Naive thymus-derived CD8-positive, alpha-beta T cell (primary cell): ENCODE results near the gene MYO19. TPM values are rescaled to one million over a fixed set of nuclear protein-coding genes. Genes with fewer than 3 reads are reported as not detected.

ENCODE experiments used
- ATAC-seq, 2 donors: fragments of 150-1000 bp; cut with Tn5 transposase in 1 of 2; sonication (Bioruptor Pico), chemical (Tn5 transposase) in 1 of 2; 1 replicate in 1 of 2; 2 replicates in 1 of 2; pipeline ENCODE4 v1.10.0; 2021; ENCODE audit warnings: mild to moderate bottlenecking in 2 of 2, moderate library complexity in 2 of 2
- POLR2A ChIA-PET: fragments of 350-600 bp; sonication (Branson Sonifier 250); formaldehyde crosslinking; loops from one replicate; lab custom pipeline; 2021; ENCODE audit warnings: antibody characterized with exemption; lab: Charles Lee
- DNase-seq, 10 donors: peaks; one replicate each; pipeline versions ENCODE4 v3.0.0 to v3.0.0-alpha.2; 2020 to 2022
- H3K27ac Mint-ChIP-seq, 10 donors: one replicate each; pipeline ENCODE4 v1.8.0; 2020 to 2022; ENCODE audit warnings: mild to moderate bottlenecking in 10 of 10, mixed read lengths in 10 of 10, moderate library complexity in 4 of 10, inconsistent platforms in 1 of 10
- H3K27me3 Mint-ChIP-seq, 5 donors: one replicate each; pipeline ENCODE4 v1.8.0; 2021 to 2022; ENCODE audit warnings: mixed read lengths in 5 of 5
- H3K36me3 Mint-ChIP-seq, 3 donors: one replicate each; pipeline ENCODE4 v1.8.0; 2020 to 2022; ENCODE audit warnings: mixed read lengths in 3 of 3, mild to moderate bottlenecking in 2 of 3, inconsistent platforms in 1 of 3
- H3K4me1 Mint-ChIP-seq, 4 donors: one replicate each; pipeline ENCODE4 v1.8.0; 2021 to 2022; ENCODE audit warnings: mixed read lengths in 4 of 4
- H3K4me3 Mint-ChIP-seq, 10 donors: one replicate each; pipeline ENCODE4 v1.8.0; 2020 to 2022; ENCODE audit warnings: mild to moderate bottlenecking in 10 of 10, mixed read lengths in 10 of 10, moderate library complexity in 6 of 10, inconsistent platforms in 1 of 10
- H3K9me3 Mint-ChIP-seq, 9 donors: one replicate each; pipeline ENCODE4 v1.8.0; 2020 to 2022; ENCODE audit warnings: mixed read lengths in 9 of 9, mild to moderate bottlenecking in 3 of 9, inconsistent platforms in 1 of 9, moderate library complexity in 1 of 9
- polyA plus RNA-seq, 3 donors: library from polyadenylated mRNA; unstranded; fragments of 300-500 nt; fragmentation: Illumina TruSeq; gene quantifications; one replicate each; pipeline ENCODE4 v1.2.3, GENCODE V29; 2021
- total RNA-seq, 8 experiments: library from RNA in 2 of 8; stranded (reverse) in 2 of 8; gene quantifications; one replicate each; pipeline ENCODE4 v1.2.3 and lab custom pipeline; 2021 to 2026

Gene MYO19
- total and polyA plus RNA-seq, 5 experiments from 2014 or later: 2.3 to 74.2 (median 4.6) TPM

DNA sequence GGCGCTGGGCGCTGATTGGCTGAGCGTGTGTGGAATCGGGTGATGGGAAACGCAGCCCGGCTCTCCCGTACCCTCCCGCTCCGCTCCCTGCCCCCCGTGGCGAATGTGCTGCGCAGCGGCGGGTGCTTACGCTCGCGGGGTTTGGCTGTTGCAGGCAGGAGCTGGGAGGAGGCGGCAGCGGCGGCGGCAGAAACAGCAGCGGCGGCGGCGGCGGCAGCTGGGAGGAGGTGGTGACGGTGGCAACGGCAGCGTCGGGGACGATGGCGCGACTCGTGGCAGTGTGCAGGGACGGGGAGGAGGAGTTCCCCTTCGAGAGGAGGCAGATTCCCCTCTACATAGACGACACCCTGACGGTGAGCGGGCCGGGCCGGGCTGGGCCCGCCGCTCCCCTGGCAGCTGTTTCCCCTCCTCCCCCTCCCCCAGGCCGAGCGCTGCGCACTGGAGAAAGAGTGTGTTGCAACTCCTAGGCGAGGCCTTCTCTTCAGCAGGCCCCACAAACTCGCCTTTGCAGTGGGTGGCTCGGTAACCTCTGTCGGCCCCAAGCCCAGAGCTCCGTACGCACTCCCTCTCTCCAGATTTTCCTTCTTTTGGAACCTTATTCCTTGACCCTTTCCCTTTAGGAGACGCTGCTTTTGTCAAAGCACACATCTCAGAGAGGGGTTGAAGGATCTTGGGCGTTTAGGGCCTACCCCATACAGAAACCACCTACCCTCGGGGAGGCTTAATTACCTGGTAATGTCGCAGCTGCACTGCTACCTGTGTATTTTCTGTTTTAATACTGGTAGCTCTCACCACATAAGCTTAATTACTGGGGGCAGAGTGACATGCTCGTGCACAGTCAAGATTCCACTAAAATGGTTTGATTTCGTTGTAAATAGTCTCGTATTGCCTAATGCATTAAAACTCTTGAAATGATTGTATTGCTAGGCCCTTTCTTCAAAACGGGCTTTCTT lies 11.1 kb upstream of the MYO19 start:
- H3K4me3 Mint-ChIP-seq: peak overlapping the region; percentile 88 to 97 (median 91)
- no peaks in the 10 kb centered on the region for H3K9me3 Mint-ChIP-seq
- peak; percentile 77 to 78 for ATAC-seq
- peak; percentile 94 to 99 (median 98) for DNase-seq
- peak overlapping the region; percentile 94 to 99 (median 96) for H3K27ac Mint-ChIP-seq
- H3K36me3 Mint-ChIP-seq: peaks cover 0 to 14% (median 5%) of the 10 kb centered on the region in 3 donors
- no peaks in the 10 kb centered on the region for H3K27me3 Mint-ChIP-seq
- H3K4me1 Mint-ChIP-seq: peaks cover 19 to 55% (median 43%) of the 10 kb centered on the region in 4 donors
- POLR2A ChIA-PET: interaction anchor here (0.6 to 10.4 kb wide), 21 partner anchors 9 to 943 kb away, joined by 3 to 181 read pairs (median 6); partner anchors contain the start of genes DUSP14, MRM1, MYO19 and PIGW

DNA sequence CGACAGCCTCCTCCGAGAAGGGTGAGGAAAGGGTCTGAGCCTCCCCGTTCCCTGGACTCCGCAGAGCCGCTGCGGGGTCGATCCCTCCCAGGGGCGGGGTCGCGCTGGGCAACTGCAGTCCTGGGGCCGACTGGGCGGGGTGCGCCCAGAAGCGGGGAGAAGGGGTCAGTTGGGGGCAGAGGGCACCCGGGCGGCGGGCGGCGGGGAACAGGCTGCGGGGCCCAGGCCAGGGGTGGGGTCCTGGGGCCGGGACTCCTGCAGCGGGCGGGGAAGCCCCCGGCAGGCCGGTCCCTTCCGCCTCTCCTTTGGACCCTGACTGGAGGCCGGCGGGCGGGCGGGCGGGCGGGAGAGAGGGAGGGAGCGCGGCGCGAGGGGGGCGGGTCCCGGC lies 10.4 kb upstream of the MYO19 start:
- no peaks in the 10 kb centered on the region for H3K9me3 Mint-ChIP-seq
- DNase-seq (no peak), ATAC-seq (no peak)
- peak overlapping the region; percentile 94 to 99 (median 98) for H3K27ac Mint-ChIP-seq
- POLR2A ChIA-PET: interaction anchor here (0.8 to 10.4 kb wide), 13 partner anchors 9 to 944 kb away, joined by 3 to 181 read pairs (median 9); partner anchors contain the start of genes DUSP14, MRM1, MYO19 and PIGW
- H3K27me3 Mint-ChIP-seq: no peaks in the 10 kb centered on the region
- peaks cover 14 to 48% (median 36%) of the 10 kb centered on the region in 4 donors for H3K4me1 Mint-ChIP-seq
- H3K4me3 Mint-ChIP-seq: peak overlapping the region; percentile 91 to 98 (median 96)
- H3K36me3 Mint-ChIP-seq: peaks cover 0 to 12% (median 2%) of the 10 kb centered on the region in 3 donors

DNA sequence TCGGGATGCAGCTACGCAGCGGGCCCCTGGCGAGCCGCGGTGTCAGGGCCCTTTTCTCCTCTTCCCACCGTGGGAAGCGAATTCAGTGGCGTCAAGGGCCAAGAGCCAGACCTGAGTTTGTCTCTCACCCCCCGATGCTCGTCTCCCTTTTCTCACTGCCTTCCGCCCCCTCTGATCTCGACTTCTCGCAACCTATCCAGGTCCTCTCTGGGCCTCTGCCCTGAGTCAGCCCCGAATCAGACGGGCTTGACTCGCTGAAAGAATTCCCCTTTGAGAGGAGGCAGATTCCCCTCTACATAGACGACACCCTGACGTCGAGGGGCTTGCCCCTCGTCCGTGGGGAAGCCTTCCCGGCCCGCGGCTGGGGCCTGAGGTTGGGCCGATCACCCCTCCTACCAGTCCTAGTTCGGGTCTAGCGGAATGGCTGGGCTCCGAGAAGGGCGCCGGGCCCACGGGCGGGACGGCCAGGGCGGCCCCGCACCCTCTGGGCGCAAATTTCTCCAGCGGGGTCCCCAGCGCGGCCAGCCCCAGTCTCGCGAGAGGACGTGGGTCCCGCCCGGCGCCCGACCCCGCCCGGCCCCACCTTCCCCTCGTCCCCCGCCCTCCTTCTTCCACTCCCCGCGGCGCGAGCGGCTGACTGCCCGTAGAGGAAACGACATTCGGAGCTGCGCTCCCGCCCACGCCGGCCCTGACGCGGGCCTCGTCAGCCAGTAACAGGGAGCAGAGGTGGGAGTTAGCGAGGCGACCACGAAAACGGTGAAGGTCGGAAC lies 9.8 kb upstream of the MYO19 start, which contains the start of gene GGNBP2:
Gene GGNBP2 (plus strand): TSS at position 613 of the 770 bp plus-strand sequence. CDS start 806 bp downstream, outside the sequence.
- H3K27me3 Mint-ChIP-seq: no peaks in the 10 kb centered on the region
- peaks cover 0 to 16% (median 2%) of the 10 kb centered on the region in 3 donors for H3K36me3 Mint-ChIP-seq
- ATAC-seq (peak; percentile 69 to 73), DNase-seq (peak; percentile 89 to 97 (median 93))
- H3K9me3 Mint-ChIP-seq: no peaks in the 10 kb centered on the region
- H3K27ac Mint-ChIP-seq: peak within 1 kb of the TSS; percentile 96 to 99 (median 98)
- peak within 1 kb of the TSS; percentile 91 to 98 (median 96) for H3K4me3 Mint-ChIP-seq
- H3K4me1 Mint-ChIP-seq: peaks cover 12 to 42% (median 31%) of the 10 kb centered on the region in 4 donors
- POLR2A ChIA-PET: interaction anchor here (0.8 to 10.4 kb wide), 11 partner anchors 9 to 945 kb away, joined by 3 to 181 read pairs (median 5); partner anchors contain the start of genes DUSP14, MRM1, MYO19 and PIGW

DNA sequence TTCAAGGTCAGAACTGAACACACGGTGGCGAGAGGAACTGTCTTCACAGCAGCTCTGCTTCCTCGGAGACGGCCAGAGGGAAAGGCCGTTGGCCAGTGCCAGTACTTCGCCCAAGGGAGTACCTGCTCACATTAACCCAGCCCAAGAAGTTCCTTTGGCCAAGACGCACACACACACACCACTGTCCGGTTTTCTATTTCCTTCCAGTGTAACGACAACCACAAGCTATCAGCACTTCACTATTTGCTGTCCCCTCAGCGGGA lies 9.3 kb upstream of the MYO19 start:
- Mint-ChIP-seq H3K36me3 (peaks cover 0 to 16% (median 2%) of the 10 kb centered on the region in 3 donors), H3K9me3 (no peaks in the 10 kb centered on the region), H3K27me3 (no peaks in the 10 kb centered on the region), H3K27ac (peak overlapping the region; percentile 96 to 99 (median 98)), H3K4me1 (peaks cover 12 to 37% (median 31%) of the 10 kb centered on the region in 4 donors), H3K4me3 (peak overlapping the region; percentile 91 to 98 (median 96))
- ATAC-seq (no peak), DNase-seq (no peak)
- POLR2A ChIA-PET: interaction anchor here (0.8 to 10.4 kb wide), 6 partner anchors 8 to 58 kb away, joined by 3 to 181 read pairs (median 6); partner anchors contain the start of genes MRM1, MYO19 and PIGW

DNA sequence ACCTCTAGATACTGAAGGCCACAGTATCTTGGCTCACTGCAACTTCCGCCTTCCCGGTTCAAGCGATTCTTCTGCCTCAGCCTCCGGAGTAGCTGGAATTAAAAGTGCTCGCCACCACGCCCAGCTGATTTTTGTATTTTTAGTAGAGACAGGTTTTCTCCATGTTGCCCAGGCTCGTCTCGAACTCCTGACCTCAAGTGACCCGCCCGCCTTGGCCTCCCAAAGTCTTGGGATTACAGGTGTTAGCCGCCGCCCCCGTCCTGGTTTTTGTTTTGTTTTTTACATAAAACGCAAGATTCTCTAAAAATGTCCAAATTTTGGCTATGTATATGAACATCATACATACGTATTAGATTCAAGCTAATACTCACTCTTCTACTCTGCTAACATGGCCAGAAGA lies 8.1 kb upstream of the MYO19 start:
- no peaks in the 10 kb centered on the region for H3K9me3 Mint-ChIP-seq
- DNase-seq: no peak
- H3K27ac Mint-ChIP-seq: peak overlapping the region in 4 of 10 donors; percentile 5 to 83 (median 36)

DNA sequence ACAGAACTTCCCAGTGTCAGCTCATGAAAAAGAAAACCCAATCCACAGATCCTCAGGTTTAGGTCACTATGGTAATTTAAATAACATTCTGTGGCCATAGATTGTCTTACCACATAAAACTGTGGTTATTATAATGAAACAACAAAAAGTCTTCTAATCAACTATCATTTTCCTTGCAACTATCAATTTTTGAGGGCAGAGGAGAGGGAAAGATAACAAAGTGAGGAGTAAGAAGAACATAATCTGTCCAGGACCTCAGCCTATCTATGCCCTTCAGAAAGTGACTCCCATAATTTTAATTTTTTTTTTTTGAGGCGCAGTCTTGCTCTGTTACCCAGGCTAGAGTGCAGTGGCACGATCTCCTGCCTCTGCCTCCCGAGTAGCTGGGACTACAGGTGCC lies 6.0 kb upstream of the MYO19 start:
- POLR2A ChIA-PET: no interaction called here
- no peaks in the 10 kb centered on the region for H3K27me3 Mint-ChIP-seq
- peaks cover 0 to 17% (median 0%) of the 10 kb centered on the region in 3 donors for H3K36me3 Mint-ChIP-seq
- ATAC-seq: no peak
- DNase-seq: no peak
- H3K4me3 Mint-ChIP-seq: no peak overlapping the region
- no peaks in the 10 kb centered on the region for H3K9me3 Mint-ChIP-seq
- peaks cover 8 to 20% (median 11%) of the 10 kb centered on the region in 4 donors for H3K4me1 Mint-ChIP-seq
- H3K27ac Mint-ChIP-seq: no peak overlapping the region

More for the DNA sequence above, 8.1 kb upstream of the MYO19 start:
- Mint-ChIP-seq H3K36me3 (peaks cover 0 to 16% (median 2%) of the 10 kb centered on the region in 3 donors), H3K4me3 (peak overlapping the region in 1 of 10 donors; percentile 2), H3K27me3 (no peaks in the 10 kb centered on the region), H3K4me1 (peaks cover 10 to 26% (median 19%) of the 10 kb centered on the region in 4 donors)
- POLR2A ChIA-PET: interaction anchor here (0.6 to 10.4 kb wide), 4 partner anchors 7 to 20 kb away, joined by 3 to 181 read pairs (median 4); partner anchors contain the start of genes MYO19 and PIGW
- ATAC-seq: no peak

DNA sequence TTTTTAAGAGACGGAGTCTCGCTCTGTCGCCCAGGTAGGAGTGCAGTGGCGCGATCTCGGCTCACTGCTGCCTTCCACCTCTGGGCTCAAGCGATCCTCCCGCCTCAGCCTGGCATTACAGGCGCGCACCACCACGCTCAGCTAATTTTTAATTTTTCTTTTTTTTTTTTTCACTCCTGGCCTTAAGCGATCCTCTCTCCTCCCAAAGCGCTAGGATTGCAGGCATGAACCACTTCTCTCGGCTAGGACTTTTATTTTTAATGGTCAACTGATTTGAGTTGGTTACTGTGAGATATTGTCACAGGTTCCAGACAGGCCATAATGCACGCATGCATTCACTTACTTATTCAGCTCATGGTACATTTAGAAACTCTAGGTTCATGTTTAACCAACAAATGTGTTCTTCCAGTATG lies 1.0 kb upstream of the MYO19 start:
- no peaks in the 10 kb centered on the region for H3K9me3 Mint-ChIP-seq
- H3K27ac Mint-ChIP-seq: peak overlapping the region; percentile 95 to 99 (median 98)
- peaks cover 0 to 15% (median 0%) of the 10 kb centered on the region in 3 donors for H3K36me3 Mint-ChIP-seq
- peak overlapping the region; percentile 92 to 98 (median 97) for H3K4me3 Mint-ChIP-seq
- ATAC-seq (no peak), DNase-seq (no peak)
- H3K4me1 Mint-ChIP-seq: peaks cover 9 to 21% (median 16%) of the 10 kb centered on the region in 4 donors
- no peaks in the 10 kb centered on the region for H3K27me3 Mint-ChIP-seq
- POLR2A ChIA-PET: interaction anchor here (0.9 to 4.8 kb wide), 9 partner anchors 12 to 188 kb away, joined by 3 to 181 read pairs (median 6); partner anchors contain the start of genes DHRS11, GGNBP2, MRM1 and ZNHIT3

DNA sequence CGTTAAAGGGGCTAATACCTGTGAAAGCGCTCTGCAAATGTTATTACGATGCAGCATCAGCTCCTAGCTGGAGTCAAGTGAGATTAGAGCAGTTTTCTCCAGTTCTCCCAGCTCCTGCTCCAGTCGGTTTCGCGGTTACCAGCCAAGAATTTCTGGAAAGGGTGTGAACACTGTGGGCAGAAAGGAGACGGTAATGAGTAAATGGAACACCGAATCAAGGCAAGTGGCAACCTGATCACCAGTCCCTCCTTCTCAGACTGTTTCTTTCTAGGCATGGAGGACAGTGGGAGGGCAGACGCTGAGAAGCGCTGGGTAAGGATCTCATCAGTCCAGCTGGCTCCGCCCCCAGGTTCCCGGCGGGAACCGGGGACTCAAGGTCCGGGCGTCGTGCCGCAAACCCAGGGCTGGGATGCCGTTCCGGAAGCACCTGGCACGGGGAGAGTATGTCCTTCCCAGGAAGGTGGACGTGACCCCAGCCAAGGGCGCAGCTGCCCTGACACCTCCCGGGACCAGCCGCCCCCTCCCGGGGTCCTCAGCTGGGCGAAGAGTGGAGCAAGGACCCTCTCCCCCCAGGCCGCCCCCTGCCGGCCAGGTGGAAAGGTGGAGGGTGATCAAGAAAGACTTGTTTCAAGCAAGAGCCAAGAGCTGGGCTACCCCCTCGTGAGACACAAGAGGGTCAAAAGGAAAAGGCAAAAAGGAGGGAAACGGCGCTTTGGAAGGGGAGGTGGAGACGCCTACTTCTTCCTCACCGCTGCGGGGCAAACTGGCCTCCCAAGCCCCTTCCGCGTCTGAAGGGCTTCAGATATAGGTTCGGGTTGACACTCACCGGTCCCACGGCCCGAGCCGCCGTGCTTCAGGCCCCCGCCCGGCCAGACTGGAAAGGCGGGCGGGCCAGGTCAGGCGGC lies 481 bp downstream of the MYO19 start:
- DNase-seq (peak in 9 of 10 donors; percentile 20 to 80 (median 42)), ATAC-seq (peak; percentile 31 to 50)
- H3K4me3 Mint-ChIP-seq: peak overlapping the region; percentile 92 to 98 (median 97)
- no peaks in the 10 kb centered on the region for H3K9me3 Mint-ChIP-seq
- POLR2A ChIA-PET: interaction anchor here (0.6 to 4.8 kb wide), 9 partner anchors 10 to 413 kb away, joined by 3 to 181 read pairs (median 6); partner anchors contain the start of genes GGNBP2, MRM1 and ZNHIT3
- H3K36me3 Mint-ChIP-seq: peaks cover 0 to 19% (median 0%) of the 10 kb centered on the region in 3 donors
- H3K27ac Mint-ChIP-seq: peak overlapping the region; percentile 95 to 99 (median 98)
- peaks cover 13 to 21% (median 16%) of the 10 kb centered on the region in 4 donors for H3K4me1 Mint-ChIP-seq
- no peaks in the 10 kb centered on the region for H3K27me3 Mint-ChIP-seq

DNA sequence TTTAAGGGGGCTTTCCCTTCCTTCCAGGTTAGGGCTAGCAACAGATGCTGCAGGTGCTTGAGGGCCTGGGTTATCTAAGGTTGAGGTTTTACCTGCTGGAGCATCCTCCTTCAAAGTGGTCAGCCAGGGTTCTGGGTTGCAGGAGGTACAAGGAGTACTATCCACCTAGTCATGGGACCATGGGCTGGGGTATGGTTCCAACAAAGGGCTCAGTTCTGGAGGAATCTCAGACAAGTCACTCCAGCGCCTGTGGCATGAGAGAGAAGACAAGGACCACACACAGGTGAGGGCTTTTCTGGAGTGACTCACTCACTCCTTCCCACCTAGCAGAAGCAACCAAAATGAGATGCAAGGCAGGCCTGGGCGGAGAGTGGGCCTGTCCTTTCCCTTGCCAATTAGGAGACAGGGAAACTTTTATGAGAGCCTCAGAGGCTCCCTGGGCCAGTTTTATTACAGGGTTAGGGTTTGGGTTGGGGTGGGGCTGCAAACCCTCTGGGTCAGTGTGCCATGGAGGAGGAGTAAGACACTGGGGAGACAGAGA lies 2.2 kb downstream of the MYO19 start:
- peaks cover 0 to 25% (median 0%) of the 10 kb centered on the region in 3 donors for H3K36me3 Mint-ChIP-seq
- ATAC-seq (no peak), DNase-seq (no peak)
- H3K9me3 Mint-ChIP-seq: no peaks in the 10 kb centered on the region
- H3K27ac Mint-ChIP-seq: peak overlapping the region in 3 of 10 donors; percentile 58 to 77 (median 63)
- POLR2A ChIA-PET: no interaction called here
- peaks cover 13 to 21% (median 17%) of the 10 kb centered on the region in 4 donors for H3K4me1 Mint-ChIP-seq
- no peaks in the 10 kb centered on the region for H3K27me3 Mint-ChIP-seq
- H3K4me3 Mint-ChIP-seq: peak overlapping the region in 4 of 10 donors; percentile 9 to 41 (median 38)

DNA sequence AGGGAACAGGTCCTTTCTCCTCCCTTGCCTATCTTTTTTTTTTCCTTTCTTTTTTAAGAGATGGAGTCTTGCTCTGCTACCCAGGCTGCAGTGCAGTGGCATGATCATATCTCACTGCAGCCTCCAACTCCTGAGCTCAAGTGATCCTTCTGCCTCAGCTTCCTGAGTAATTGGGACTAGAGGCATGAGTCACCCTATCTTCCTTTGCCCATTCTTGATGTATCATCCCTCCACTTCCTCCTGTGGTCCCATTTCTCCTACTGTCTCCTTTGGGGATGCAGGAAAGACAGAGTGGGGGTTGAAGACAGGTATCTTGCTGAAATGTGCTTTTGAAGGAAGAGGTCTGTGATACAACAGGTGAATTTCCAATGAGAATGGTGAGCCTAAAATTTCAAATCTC lies 5.5 kb downstream of the MYO19 start:
- ATAC-seq (no peak), DNase-seq (no peak)
- H3K4me3 Mint-ChIP-seq: no peak overlapping the region
- no peaks in the 10 kb centered on the region for H3K27me3 Mint-ChIP-seq
- peaks cover 0 to 47% (median 21%) of the 10 kb centered on the region in 3 donors for H3K36me3 Mint-ChIP-seq
- H3K4me1 Mint-ChIP-seq: peaks cover 10 to 18% (median 14%) of the 10 kb centered on the region in 4 donors
- peak overlapping the region in 2 of 10 donors; percentile 16 to 34 for H3K27ac Mint-ChIP-seq
- POLR2A ChIA-PET: no interaction called here
- no peaks in the 10 kb centered on the region for H3K9me3 Mint-ChIP-seq
